ENCODE measurements around the gene RNLS.

Gene RNLS

DNA sequence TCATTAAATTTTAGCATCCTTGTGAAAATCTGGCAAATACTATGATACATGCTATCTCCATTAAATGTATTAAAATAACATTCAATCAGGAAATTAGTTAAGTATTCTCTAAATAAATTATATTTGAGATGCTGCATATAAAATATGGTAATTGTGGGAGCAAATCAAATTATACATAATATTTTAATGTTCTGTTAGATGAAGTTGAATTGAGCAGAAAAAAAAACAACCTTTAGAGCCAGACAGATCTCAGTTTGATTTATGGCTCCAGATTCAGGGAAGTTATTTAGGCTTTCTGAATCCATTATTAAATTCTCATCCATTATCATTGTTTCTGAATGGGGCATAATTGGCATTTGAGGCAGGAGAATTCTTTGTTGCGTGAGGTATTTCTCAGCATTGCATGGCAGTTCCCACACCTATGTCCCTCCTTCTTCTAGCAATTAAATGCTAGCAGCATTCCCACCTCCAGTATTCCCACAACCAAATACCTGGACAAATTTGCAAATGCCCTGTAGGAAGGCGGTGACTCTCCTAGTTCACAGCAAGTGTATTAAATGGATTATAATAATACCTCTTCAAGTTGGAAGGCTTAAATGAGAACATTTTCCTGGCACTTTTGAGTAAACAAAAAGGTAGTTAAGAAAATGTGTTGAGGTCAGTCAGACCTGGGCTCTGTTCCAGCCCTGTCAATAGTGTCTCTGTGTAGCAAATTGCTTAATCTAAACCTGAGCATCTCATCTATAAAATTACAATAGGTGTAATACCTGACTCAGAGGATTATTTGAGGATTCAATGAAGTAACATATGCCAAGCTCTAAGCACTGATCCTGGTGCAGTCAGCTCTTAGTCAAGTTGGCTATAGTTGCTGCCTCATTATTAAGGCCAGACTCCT lies 108.9 kb downstream of the RNLS start:
- DNase-seq = no peak

DNA sequence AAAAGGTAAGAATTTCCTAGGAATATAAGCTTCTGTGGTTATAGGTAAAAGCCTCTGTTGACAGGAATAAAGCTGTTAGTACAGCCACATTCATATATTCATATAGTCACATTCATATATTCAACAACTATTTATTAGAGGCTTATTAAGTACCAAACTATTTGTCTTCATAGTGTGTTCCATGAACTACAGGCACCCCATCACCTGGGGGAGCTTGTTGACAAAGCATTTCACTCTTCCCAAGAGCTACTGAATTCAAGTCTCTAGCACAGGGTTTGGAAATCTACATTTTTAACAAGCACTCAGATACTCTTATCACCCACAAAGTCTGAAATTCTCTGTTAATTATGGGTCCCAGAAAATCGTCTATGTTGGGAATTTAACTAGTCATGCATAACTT lies 110.6 kb downstream of the RNLS start:
- no peak for DNase-seq

DNA sequence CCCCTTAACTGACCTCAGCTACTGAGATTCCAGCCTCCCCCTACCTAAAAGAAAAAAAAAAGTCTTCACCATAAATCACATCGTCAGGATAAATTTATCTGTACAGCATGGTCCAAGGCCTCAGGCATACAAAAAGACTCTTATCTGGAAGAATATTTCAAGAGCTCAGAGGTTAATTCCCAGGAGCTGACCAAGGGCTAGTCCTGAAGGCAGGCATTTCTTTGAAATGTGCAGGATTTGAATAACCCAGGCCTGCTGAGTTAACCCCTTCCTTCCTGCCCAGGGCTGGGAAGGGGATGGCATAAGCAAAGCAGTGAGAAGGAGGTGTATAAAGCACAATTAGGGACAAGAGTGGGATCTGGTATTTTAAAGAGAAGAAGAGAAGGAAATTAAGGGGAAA lies 111.2 kb downstream of the RNLS start:
- no peak for DNase-seq

DNA sequence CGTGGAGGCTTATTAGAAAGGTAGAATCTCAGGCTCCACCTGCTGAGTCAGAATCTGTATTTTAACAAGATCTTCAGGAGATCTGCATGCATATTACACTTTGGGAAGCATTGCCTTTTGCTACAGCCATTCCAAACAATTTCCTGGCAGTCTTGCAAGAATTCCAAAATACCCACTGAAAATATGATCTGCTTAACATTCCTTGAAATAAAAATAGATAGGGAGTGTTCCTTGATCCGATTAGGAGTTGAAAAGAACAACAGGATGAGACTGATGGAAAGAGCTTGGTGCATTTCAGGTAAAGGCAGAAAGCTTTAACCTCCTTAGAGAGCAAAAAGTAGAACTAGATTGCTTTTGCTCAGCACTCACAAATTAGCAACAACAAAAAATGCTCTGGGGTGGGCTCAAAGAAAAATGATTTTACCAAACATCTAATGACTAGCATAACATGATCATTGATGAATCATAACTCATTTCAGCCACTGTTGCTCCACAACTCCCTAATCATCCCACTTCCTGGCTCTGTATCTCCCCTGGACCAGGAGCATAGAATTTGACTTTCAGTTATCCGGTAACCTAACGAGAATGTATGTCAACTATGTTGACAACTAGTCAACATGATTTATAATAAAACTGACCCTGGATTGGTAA lies 115.2 kb downstream of the RNLS start:
- no peak for DNase-seq

DNA sequence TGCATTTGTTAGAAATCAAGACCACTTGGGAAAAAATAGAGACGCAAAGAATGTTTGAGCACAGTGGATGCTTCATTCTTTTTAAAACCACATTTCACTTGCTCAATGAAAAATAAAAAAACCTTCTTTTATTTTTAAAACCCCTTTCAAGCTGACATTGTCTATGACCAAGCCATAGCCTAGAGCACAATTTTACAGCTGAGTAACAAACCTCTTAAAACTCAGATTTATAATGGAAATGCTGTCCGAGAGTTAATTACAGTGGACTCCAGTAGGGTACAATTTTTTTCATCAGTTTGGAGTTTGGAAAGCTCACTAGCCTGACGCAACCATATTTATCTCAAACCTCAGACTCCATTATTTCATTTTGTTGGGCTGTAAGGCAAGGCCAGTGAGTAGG lies 116.3 kb downstream of the RNLS start:
- no peak for DNase-seq

DNA sequence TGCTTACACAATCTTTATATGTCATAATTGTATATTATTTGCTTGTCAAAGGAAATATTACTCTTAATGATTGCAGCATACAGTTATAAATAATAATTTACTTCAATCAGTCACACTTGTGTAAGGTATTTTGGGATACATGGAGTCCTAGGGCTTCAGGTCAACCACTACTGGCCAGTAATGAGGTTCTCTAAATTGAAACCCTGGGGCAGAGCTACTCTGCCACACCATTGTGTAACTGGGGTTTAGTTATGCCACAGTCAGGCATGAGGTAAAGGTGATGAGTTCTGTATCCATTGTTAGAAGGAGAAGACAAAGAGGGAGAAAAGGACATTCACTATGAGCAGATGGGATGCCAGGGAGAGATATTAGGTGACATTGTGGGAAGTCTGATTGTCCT lies 117.4 kb downstream of the RNLS start:
- no peak for DNase-seq

DNA sequence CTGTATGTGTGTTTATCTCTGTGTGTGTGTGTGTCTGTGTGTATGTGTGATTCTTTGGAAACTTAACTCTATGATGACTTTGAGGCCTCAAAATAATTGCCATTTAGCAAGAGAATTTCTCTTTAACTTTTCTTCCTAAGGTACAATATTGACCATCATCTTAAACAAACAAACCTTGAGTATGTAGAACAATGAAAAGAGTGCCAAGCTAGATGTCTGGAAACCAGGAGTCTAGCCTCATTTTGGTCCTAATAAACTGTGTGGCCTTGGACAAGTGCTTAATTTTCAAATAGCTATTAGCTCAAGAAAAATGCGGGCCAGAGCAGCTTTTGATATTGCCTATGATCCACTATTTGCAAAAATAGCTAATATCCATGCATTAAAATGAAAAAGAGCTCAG lies 119.3 kb downstream of the RNLS start:
- DNase-seq = no peak

DNA sequence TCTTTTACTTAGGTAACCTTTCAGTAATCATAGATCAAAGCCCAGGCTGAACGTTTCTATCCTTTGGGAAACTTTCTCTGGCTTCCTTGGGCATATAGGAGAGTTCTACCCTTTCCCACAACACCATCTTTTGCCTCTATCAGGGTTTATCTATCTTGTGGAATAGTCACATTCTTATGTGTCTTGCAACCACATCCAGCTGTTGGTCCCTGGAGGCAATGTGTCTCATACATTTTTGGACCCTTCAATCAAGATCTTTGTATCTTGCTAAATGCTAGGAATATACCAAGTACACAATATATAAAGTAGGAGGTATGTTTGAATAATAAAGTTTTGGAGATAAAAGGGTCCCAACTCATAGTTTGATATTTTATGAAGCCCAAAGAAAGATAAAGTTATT lies 121.7 kb downstream of the RNLS start:
- DNase-seq = no peak

DNA sequence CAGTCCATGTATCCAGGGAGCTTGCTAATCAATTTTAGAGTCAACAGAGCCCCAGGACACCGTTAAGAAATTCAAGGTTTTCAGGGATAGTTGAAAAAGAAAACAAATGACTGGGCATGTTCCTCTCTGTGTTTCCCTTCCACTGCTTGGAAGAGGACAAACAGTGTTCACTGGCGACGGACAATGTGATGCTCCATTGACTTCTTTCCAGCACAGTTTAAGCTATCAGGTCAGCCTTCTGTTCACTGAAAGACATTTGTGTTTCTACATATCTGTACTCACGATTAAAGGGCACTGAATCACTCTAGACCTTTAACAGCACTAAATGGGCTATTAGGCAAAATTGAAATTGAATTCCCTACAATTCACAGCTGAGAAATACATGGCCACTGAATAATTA lies 123.6 kb downstream of the RNLS start:
- no peak for DNase-seq

DNA sequence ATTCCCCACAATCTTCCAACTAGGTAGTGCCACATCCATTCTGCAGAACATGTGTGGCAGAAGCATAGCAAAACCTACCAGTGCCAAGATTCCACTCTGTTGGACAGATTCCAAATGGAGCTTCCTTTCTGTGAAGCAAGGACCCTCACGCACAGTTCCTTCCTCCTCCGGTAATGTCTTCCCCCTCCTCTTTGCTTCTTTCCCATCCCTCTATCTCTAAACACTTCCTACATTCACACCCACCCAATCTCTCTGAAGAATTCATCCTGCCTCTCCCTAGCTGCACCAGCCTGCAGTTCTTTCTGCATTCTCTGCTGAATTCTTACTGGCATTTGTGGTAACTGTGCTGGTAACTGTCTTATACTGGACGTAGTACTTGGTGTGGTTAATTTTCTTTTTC lies 124.9 kb downstream of the RNLS start:
- no peak for DNase-seq

DNA sequence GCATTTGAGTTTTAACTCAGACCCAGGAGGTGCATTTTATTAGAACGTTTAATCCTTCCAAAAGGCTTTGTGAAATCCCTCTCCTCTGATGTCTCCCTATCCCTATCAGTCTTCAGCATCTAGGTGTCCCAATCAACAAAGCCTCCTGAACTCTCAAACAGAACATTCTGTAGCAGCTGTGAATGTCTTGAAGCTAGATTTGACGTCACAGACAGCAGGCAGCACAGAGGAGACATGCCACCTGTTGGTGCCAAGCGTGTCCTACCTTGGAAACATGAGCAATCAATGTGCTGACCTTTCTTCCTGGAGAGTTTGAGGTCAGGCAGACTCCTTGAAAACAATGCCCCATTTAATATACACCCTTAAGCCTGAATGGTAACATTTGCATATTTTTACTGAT lies 125.5 kb downstream of the RNLS start:
- no peak for DNase-seq

DNA sequence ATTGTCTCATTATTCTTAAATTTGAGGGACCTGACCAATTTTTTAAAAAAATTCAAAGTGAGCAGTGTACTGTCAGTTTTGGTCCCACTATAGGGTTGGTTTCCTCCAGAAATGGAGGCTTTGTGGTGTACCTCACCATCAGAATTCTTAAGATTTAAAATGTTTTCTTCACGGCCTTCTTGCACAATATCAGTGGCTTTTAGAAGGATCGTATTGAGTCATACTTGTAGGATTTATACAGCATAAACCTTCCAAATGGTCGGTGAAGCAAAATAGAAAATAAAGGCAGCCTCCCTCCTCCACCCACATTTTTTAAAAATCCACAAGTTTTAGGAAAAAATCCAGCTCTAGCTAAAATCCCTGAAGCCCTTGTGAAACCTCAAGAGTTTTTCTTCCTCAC lies 126.4 kb downstream of the RNLS start:
- DNase-seq = no peak

DNA sequence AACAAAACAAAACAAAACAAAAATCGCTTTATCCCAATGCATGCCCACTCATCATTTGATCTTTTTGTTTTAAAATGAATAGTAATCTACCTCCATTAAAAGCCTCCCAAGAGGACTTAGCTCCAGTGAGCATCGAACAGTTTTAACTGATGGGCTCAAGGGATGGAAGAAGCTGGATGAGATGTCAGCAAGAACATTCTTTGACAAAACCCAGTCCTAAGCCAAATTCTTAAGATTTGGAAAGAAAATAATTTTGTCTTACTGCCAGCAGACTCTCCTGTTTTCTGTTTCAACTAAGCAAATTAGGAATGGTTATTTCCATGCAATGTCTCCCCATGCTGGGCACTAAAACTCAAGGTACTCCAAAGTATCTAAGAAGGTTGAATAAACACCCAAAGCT lies 127.3 kb downstream of the RNLS start:
- no peak for DNase-seq

DNA sequence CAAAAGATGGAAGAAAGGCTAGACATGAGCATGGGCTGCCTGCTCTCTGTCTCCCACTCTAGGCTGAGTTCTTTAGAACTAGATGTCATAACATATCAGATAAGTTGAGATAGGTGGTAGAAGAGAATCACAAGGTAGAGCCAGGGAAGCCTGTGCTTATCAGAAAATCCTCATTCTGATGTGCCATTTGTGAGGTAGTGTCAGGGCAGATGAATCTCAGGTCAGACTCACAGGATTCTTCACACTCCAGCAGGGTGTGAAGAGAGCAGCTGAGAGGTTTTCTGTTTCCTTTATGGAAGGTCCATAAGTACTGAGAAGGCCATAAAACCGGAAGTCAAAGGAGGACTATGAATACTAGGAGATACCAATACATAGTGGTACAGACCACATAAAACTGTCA lies 132.9 kb downstream of the RNLS start:
- no peak for DNase-seq

DNA sequence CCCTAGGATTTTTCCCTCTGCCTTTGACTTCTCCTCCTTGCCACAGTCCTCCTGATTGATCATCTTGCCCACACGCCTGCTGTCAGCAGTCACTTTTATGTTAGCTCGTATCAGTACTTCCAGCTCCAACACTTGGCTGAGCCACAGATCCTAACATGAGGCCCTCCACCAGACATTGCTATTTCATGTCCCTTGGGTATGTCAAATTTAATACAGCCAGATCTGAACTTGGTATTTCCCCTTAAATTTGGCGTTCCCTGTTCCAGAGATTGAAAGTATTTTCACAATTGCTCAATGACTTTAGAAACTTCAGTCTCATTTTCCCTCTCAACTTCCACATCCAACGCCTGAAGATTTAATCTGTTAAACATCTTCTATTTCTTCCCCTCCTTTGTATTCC lies 140.4 kb downstream of the RNLS start:
- DNase-seq = no peak

DNA sequence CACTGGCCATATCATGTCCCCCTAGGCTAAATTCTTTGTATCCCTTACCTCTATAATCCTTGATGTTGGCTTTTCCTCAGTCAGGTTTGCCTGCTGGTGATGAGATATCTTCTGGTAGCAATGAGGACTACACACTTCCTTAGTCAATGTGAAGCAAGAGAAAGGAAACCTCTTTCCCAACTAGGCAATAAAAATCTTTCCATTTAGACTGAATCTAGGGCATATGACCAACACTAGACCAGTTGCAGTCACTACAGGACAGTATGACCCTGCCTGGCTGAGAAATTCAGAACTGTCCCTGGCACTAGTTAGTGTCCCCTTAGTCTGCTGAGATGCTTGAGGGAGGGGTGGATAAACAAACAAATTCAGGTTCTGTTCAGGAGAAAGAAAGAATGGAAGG lies 142.6 kb downstream of the RNLS start:
- no peak for DNase-seq

DNA sequence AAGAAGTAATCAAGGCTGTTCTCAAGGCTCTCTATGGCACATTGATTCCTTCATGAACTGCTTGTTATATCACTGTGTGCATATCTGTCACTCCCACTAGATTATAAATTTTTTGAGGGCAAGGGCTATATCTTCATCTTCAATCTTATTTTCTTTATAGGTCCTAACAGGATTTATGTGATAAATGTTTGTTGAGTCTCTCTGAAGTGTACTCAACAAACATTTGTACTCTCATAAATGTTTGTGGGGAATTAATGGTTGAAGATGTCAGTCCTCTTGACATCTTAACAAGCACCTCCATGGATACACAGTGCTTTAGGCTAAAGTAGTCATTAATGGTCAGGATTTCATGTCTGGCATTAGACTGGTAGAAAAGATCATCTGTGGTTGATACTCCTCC lies 143.2 kb downstream of the RNLS start:
- DNase-seq = no peak

DNA sequence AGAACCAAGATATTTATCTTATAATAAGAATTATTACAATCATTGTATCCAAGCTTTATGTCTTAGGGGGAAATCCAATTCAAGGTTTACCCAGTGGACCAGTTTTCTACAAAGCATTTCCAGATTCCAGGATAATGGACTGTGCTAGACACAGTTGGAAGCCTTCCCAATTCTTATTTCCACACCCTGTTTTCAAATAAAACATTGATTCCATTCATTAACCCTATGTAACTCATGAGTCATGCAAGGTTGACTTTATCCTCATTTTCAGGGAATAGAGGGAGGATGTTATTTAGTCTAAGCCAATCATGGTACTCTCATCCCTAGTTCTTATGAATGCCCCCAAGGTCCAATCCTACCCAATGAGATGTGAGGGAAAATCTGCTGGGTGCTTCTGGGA lies 145.7 kb downstream of the RNLS start:
- no peak for DNase-seq

DNA sequence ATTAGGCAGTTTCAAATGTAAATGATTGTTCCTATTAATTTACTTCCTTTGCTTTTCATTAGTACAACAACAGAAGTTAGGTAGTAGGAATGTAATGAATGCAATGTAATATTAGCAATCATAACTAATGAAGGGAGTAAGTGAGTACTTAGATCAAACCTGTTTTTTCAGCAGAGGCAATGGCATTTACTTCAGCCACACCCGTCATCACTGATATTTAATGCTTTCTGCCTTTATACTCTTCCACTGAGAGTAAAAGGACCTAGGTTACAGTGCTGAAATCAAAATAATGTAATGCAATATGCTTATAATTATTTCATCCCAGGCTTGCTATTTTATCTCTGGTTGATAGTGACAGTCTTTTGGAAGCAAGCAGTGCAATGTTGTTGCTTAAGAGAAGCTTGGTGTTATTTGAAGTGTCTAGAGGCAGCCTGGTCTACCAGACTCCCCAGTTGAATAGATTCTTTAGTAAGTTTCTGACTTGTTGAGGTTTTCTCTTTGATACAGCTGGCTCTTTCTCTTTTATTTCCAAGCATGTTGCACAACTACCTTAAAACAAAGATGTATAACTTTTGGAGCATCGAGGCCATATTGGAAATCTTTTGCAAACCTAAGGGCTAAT lies 149.4 kb downstream of the RNLS start:
- DNase-seq = no peak

DNA sequence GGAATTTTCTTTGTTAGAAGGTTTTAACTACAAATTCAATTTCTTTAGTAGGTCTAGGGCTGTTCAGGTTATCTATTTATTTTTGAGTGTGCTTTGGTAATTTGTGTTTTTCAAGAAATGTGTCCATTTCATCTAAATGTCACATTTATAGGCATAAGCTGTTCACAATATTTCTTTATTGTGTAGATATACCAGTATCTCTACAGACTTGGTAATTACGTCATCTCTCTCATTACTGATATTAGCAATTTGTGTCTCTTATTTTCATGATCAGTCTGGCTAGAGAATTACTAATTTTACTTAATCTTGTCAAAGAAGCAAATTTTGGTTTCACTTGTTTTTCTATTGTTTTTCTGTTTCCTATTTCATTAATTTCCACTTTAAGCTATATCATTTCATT lies 152.0 kb downstream of the RNLS start:
- DNase-seq = no peak

DNA sequence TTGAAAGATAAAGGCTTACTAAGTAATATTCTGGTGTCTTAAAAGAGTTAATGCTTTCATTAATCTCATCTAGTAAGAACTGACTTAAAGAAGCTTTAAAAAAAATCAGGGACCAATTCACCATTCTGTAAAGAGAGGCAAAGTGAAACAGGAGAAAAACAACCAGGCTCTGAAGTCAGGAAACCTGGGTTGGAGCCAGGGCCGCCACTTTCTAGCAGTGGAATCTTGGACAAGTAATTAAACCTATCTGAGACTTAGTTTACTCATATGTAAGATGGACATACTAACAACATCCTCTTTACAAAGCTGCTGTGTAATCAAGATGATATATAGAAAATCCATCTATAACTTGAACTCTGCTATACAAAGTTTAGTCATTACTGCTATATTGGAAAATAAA lies 154.1 kb downstream of the RNLS start:
- no peak for DNase-seq

DNA sequence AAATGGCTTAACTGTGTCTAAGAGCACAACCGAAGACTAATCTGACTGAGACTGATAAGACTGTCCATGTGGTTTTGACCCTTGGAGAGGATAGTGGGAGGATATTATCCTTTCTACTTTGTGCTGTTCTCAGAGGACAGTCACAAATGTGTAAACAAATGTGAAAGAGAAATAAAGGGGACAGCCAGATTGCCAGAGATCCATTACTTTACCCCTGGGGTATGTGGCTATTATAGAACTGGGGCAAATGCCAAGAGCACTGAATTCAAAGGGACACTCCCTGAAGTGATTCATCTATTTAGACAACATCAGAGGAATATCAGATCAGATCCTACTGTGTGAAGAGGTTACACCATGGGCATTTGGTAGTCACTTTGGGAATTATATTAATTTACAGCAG lies 154.7 kb downstream of the RNLS start:
- DNase-seq = no peak

DNA sequence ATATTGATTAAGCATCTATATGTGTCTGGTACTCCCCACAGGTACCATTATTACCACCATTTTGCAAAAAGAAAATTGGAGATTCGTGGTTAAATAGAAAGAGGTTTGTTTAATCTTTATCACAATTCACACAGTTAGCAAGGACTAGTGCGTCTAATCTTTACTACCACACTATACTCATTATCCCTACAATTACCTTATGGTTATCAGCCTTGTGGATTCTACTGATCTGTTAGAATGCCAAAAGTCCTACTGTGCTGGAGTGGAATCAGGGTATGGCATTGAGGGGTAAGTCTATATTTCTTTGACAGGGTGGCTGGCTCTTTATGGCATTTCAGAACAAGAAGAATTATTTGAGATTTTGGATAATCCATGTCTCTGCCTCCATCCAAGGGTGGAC lies 156.1 kb downstream of the RNLS start:
- no peak for DNase-seq

DNA sequence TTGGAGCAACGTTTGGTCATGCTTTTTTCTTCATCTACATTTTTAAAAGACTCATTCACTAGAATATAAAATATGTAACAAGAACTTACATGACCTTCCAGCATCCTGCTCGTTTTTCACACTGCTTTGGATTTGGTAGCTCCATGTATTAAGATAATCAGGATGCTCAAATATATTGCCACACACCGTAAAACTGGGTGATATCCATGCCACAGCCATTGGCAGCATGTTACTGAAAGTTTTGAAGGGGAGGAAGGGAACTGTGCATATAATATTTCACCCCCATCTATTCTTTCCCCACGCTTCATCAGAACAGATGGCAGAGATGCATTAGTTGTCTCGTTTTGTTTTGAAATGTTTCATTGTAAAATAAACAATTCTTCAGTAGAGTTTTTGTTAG lies 158.2 kb downstream of the RNLS start:
- DNase-seq = no peak

Data from NCI-H187 (cell line).